Measurements from ENCODE around the gene IL17RD.
A peak's percentile ranks its signal among the peaks of the same experiment; 100 is the strongest.

IL17RD gene

GRCh38 chr3:57164657-57165573 is at the start of gene IL17RD:
IL17RD (minus strand) TSS chr3:57165353; CDS start chr3:57165286, 67 bp downstream.
- Mint-ChIP-seq H3K27ac (no peak within 1 kb of the TSS), H3K4me3 (peak within 1 kb of the TSS; percentile 83), H3K9me3 (no peaks in the 10 kb centered on the region), H3K4me1 (ENCODE audit: low read depth) (peaks cover 12% of the 10 kb centered on the region), H3K36me3 (ENCODE audit: low read depth) (no peaks in the 10 kb centered on the region), H3K27me3 (peaks cover 84% of the 10 kb centered on the region)

- Mint-ChIP-seq H3K4me1 (ENCODE audit: low read depth) (no peaks in the 10 kb centered on the region), H3K4me3 (no peak overlapping the region), H3K36me3 (ENCODE audit: low read depth) (no peaks in the 10 kb centered on the region), H3K27ac (no peak overlapping the region), H3K27me3 (no peaks in the 10 kb centered on the region), H3K9me3 (no peaks in the 10 kb centered on the region)
Measured at GRCh38 chr3:57206423-57206822, 41.3 kb upstream of the IL17RD start.

- H3K27ac Mint-ChIP-seq, result no peak within 1 kb of the TSS
- no peaks in the 10 kb centered on the region for H3K4me1 Mint-ChIP-seq (ENCODE audit: low read depth)
- peaks cover 6% of the 10 kb centered on the region for H3K27me3 Mint-ChIP-seq
- H3K36me3 Mint-ChIP-seq (ENCODE audit: low read depth), result no peaks in the 10 kb centered on the region
- no peaks in the 10 kb centered on the region for H3K9me3 Mint-ChIP-seq
- no peak within 1 kb of the TSS for H3K4me3 Mint-ChIP-seq
Measured at GRCh38 chr3:57199895-57200297, 34.7 kb upstream of the IL17RD start, which contains the start of gene HESX1. HESX1 (minus strand) TSS chr3:57199978; CDS start chr3:57199918, 60 bp downstream.

GRCh38 chr3:57194641-57195040 is 29.5 kb upstream of the IL17RD start:
- no peak overlapping the region for H3K4me3 Mint-ChIP-seq
- H3K4me1 Mint-ChIP-seq (ENCODE audit: low read depth), result no peaks in the 10 kb centered on the region
- peaks cover 6% of the 10 kb centered on the region for H3K27me3 Mint-ChIP-seq
- no peaks in the 10 kb centered on the region for H3K9me3 Mint-ChIP-seq
- H3K36me3 Mint-ChIP-seq (ENCODE audit: low read depth), result no peaks in the 10 kb centered on the region
- no peak overlapping the region for H3K27ac Mint-ChIP-seq

GRCh38 chr3:57192028-57192427 is 26.9 kb upstream of the IL17RD start:
- Mint-ChIP-seq H3K27me3 (peaks cover 6% of the 10 kb centered on the region), H3K36me3 (ENCODE audit: low read depth) (no peaks in the 10 kb centered on the region), H3K27ac (no peak overlapping the region), H3K4me1 (ENCODE audit: low read depth) (no peaks in the 10 kb centered on the region), H3K9me3 (no peaks in the 10 kb centered on the region), H3K4me3 (no peak overlapping the region)

GRCh38 chr3:57184526-57184925 is 19.4 kb upstream of the IL17RD start:
- Mint-ChIP-seq H3K4me3 (no peak overlapping the region), H3K36me3 (ENCODE audit: low read depth) (no peaks in the 10 kb centered on the region), H3K4me1 (ENCODE audit: low read depth) (no peaks in the 10 kb centered on the region), H3K27ac (no peak overlapping the region), H3K9me3 (no peaks in the 10 kb centered on the region), H3K27me3 (no peaks in the 10 kb centered on the region)

- Mint-ChIP-seq H3K4me1 (ENCODE audit: low read depth) (no peaks in the 10 kb centered on the region), H3K36me3 (ENCODE audit: low read depth) (no peaks in the 10 kb centered on the region), H3K27me3 (no peaks in the 10 kb centered on the region), H3K4me3 (no peak overlapping the region), H3K27ac (no peak overlapping the region), H3K9me3 (no peaks in the 10 kb centered on the region)
Measured at GRCh38 chr3:57179580-57180410, 14.6 kb upstream of the IL17RD start.

- H3K36me3 Mint-ChIP-seq (ENCODE audit: low read depth), result no peaks in the 10 kb centered on the region
- H3K4me1 Mint-ChIP-seq (ENCODE audit: low read depth), result no peaks in the 10 kb centered on the region
- no peaks in the 10 kb centered on the region for H3K9me3 Mint-ChIP-seq
- H3K27ac Mint-ChIP-seq, result no peak overlapping the region
- H3K27me3 Mint-ChIP-seq, result peaks cover 2% of the 10 kb centered on the region
- H3K4me3 Mint-ChIP-seq, result no peak overlapping the region
Measured at GRCh38 chr3:57176045-57176444, 10.9 kb upstream of the IL17RD start.

GRCh38 chr3:57173687-57174086 is 8.5 kb upstream of the IL17RD start:
- Mint-ChIP-seq H3K9me3 (no peaks in the 10 kb centered on the region), H3K27me3 (peaks cover 20% of the 10 kb centered on the region), H3K4me1 (ENCODE audit: low read depth) (peaks cover 6% of the 10 kb centered on the region), H3K27ac (no peak overlapping the region), H3K36me3 (ENCODE audit: low read depth) (no peaks in the 10 kb centered on the region), H3K4me3 (no peak overlapping the region)

- no peaks in the 10 kb centered on the region for H3K36me3 Mint-ChIP-seq (ENCODE audit: low read depth)
Measured at GRCh38 chr3:57170946-57171345, 5.8 kb upstream of the IL17RD start.

GRCh38 chr3:57169872-57170623 is 4.9 kb upstream of the IL17RD start:
- no peaks in the 10 kb centered on the region for H3K36me3 Mint-ChIP-seq (ENCODE audit: low read depth)
- peaks cover 54% of the 10 kb centered on the region for H3K27me3 Mint-ChIP-seq
- peak overlapping the region; percentile 68 for H3K4me3 Mint-ChIP-seq
- no peaks in the 10 kb centered on the region for H3K9me3 Mint-ChIP-seq
- peaks cover 9% of the 10 kb centered on the region for H3K4me1 Mint-ChIP-seq (ENCODE audit: low read depth)
- H3K27ac Mint-ChIP-seq, result no peak overlapping the region

More at GRCh38 chr3:57170946-57171345, 5.8 kb upstream of the IL17RD start:
- Mint-ChIP-seq H3K9me3 (no peaks in the 10 kb centered on the region), H3K27me3 (peaks cover 47% of the 10 kb centered on the region), H3K4me1 (ENCODE audit: low read depth) (peaks cover 6% of the 10 kb centered on the region), H3K4me3 (no peak overlapping the region), H3K27ac (no peak overlapping the region)

GRCh38 chr3:57169108-57169507 is 4.0 kb upstream of the IL17RD start:
- Mint-ChIP-seq H3K4me3 (peak overlapping the region; percentile 68), H3K36me3 (ENCODE audit: low read depth) (no peaks in the 10 kb centered on the region), H3K9me3 (no peaks in the 10 kb centered on the region), H3K4me1 (ENCODE audit: low read depth) (peaks cover 13% of the 10 kb centered on the region), H3K27me3 (peaks cover 58% of the 10 kb centered on the region), H3K27ac (no peak overlapping the region)

GRCh38 chr3:57168151-57168550 is 3.0 kb upstream of the IL17RD start:
- Mint-ChIP-seq H3K4me3 (no peak overlapping the region), H3K27ac (no peak overlapping the region), H3K4me1 (ENCODE audit: low read depth) (peaks cover 18% of the 10 kb centered on the region), H3K27me3 (peaks cover 67% of the 10 kb centered on the region), H3K36me3 (ENCODE audit: low read depth) (no peaks in the 10 kb centered on the region), H3K9me3 (no peaks in the 10 kb centered on the region)

GRCh38 chr3:57166660-57167059 is 1.5 kb upstream of the IL17RD start:
- Mint-ChIP-seq H3K4me3 (no peak overlapping the region), H3K9me3 (no peaks in the 10 kb centered on the region), H3K27ac (no peak overlapping the region), H3K27me3 (peaks cover 81% of the 10 kb centered on the region), H3K4me1 (ENCODE audit: low read depth) (peaks cover 18% of the 10 kb centered on the region), H3K36me3 (ENCODE audit: low read depth) (no peaks in the 10 kb centered on the region)

Measured in stimulated activated naive CD8-positive, alpha-beta T cell treated with anti-CD3 and anti-CD28 coated beads, Interleukin-15, Interleukin-2, amounts not matched to agents 100 ng/mL and 50 ng/mL, for 24 hours (primary cell).